Measurements from ENCODE around the gene PIGU. TPM values are rescaled to one million over a fixed set of nuclear protein-coding genes. Genes with fewer than 3 reads are reported as not detected.

PIGU gene
- total and polyA plus RNA-seq, 2 of the 13 experiments (the other 11 are each of a cell fraction or from before 2014, with no cell fraction given): 45.5 to 231 TPM

DNA sequence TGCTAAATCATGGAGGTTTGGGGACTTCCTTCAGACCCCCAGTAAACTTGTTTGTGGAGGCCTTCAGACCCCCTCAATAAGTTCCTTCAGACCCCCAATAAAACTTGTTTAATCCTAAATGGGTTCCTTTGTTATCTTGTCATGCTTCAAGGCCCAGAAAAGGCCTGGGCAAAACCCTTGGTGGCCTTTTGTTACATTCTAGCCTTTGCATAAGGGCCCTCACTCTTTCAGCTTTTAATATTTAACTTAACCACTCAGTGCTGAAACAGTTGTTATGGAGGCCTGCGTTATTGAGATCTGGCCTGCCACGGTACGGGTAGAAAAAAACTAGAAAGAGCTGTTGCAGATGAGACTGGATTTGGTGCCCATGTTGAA, 165.0 kb downstream of the PIGU start (continued):
- TF ChIP-seq GPBP1L1 (CRISPR knock-in tag; IDR thresholded peaks at IDR 0.05): no peak
- TF ChIP-seq KDM1A (CRISPR knock-in tag; IDR thresholded peaks at IDR 0.05): no peak
- TF ChIP-seq CEBPG (CRISPR knock-in tag; IDR thresholded peaks at IDR 0.05): peak; percentile 9; the same call in 1 of the 2 replicates
- no peak for TF ChIP-seq ZBTB1 (CRISPR knock-in tag; IDR thresholded peaks at IDR 0.05; ENCODE audit: borderline replicate concordance)
- TF ChIP-seq, protein P1, sequence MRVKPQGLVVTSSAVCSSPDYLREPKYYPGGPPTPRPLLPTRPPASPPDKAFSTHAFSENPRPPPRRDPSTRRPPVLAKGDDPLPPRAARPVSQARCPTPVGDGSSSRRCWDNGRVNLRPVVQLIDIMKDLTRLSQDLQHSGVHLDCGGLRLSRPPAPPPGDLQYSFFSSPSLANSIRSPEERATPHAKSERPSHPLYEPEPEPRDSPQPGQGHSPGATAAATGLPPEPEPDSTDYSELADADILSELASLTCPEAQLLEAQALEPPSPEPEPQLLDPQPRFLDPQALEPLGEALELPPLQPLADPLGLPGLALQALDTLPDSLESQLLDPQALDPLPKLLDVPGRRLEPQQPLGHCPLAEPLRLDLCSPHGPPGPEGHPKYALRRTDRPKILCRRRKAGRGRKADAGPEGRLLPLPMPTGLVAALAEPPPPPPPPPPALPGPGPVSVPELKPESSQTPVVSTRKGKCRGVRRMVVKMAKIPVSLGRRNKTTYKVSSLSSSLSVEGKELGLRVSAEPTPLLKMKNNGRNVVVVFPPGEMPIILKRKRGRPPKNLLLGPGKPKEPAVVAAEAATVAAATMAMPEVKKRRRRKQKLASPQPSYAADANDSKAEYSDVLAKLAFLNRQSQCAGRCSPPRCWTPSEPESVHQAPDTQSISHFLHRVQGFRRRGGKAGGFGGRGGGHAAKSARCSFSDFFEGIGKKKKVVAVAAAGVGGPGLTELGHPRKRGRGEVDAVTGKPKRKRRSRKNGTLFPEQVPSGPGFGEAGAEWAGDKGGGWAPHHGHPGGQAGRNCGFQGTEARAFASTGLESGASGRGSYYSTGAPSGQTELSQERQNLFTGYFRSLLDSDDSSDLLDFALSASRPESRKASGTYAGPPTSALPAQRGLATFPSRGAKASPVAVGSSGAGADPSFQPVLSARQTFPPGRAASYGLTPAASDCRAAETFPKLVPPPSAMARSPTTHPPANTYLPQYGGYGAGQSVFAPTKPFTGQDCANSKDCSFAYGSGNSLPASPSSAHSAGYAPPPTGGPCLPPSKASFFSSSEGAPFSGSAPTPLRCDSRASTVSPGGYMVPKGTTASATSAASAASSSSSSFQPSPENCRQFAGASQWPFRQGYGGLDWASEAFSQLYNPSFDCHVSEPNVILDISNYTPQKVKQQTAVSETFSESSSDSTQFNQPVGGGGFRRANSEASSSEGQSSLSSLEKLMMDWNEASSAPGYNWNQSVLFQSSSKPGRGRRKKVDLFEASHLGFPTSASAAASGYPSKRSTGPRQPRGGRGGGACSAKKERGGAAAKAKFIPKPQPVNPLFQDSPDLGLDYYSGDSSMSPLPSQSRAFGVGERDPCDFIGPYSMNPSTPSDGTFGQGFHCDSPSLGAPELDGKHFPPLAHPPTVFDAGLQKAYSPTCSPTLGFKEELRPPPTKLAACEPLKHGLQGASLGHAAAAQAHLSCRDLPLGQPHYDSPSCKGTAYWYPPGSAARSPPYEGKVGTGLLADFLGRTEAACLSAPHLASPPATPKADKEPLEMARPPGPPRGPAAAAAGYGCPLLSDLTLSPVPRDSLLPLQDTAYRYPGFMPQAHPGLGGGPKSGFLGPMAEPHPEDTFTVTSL (CRISPR knock-in tag; IDR thresholded peaks at IDR 0.05; ENCODE audit: borderline replicate concordance): no peak
- TF ChIP-seq, protein P2, sequence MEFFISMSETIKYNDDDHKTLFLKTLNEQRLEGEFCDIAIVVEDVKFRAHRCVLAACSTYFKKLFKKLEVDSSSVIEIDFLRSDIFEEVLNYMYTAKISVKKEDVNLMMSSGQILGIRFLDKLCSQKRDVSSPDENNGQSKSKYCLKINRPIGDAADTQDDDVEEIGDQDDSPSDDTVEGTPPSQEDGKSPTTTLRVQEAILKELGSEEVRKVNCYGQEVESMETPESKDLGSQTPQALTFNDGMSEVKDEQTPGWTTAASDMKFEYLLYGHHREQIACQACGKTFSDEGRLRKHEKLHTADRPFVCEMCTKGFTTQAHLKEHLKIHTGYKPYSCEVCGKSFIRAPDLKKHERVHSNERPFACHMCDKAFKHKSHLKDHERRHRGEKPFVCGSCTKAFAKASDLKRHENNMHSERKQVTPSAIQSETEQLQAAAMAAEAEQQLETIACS (CRISPR knock-in tag; IDR thresholded peaks at IDR 0.05): no peak
- no peak for TF ChIP-seq SP2 (CRISPR knock-in tag; IDR thresholded peaks at IDR 0.05)
- TF ChIP-seq PCBP1 (IDR thresholded peaks at IDR 0.05; ENCODE audit: borderline replicate concordance, low read depth, low read length): no peak
- TF ChIP-seq NFATC3 (CRISPR knock-in tag; IDR thresholded peaks at IDR 0.05): no peak
- peak; percentile 6 for TF ChIP-seq ZBTB25 (CRISPR knock-in tag; IDR thresholded peaks at IDR 0.05)
- peak; percentile 43; the same call in 1 of the 2 replicates for TF ChIP-seq ZNF615 (CRISPR knock-in tag; IDR thresholded peaks at IDR 0.05; ENCODE audit: borderline replicate concordance)
- TF ChIP-seq ZFP41 (CRISPR knock-in tag; IDR thresholded peaks at IDR 0.05; ENCODE audit: borderline replicate concordance): no peak
- no peak for TF ChIP-seq ZNF335 (CRISPR knock-in tag; IDR thresholded peaks at IDR 0.05)
- no peak for TF ChIP-seq ZKSCAN5 (CRISPR knock-in tag; IDR thresholded peaks at IDR 0.05)
- no peak for TF ChIP-seq ZNF34 (CRISPR knock-in tag; IDR thresholded peaks at IDR 0.05; ENCODE audit: borderline replicate concordance)
- no peak for TF ChIP-seq ESRRA (CRISPR knock-in tag; IDR thresholded peaks at IDR 0.05; ENCODE audit: low read depth)
- 0 out of 2 replicates have a peak, but pooled peaks have one; percentile 27 for TF ChIP-seq ZSCAN25 (CRISPR knock-in tag; IDR thresholded peaks at IDR 0.05)
- no peak for TF ChIP-seq NONO (IDR thresholded peaks at IDR 0.05)
- no peak for TF ChIP-seq NONO (CRISPR knock-in tag; conservative IDR thresholded peaks at IDR 0.05)
- 0 out of 2 replicates have a peak, but pooled peaks have one; percentile 51 for TF ChIP-seq ZNF44 (CRISPR knock-in tag; IDR thresholded peaks at IDR 0.05)
- no peak for TF ChIP-seq ZNF629 (CRISPR knock-in tag; conservative IDR thresholded peaks at IDR 0.05)
- TF ChIP-seq ONECUT2 (CRISPR knock-in tag; IDR thresholded peaks at IDR 0.05): no peak
- no peak for TF ChIP-seq RNF2 (conservative IDR thresholded peaks at IDR 0.05; ENCODE audit: low read depth)
